HEK293 (cell line): ENCODE measurements around the gene COX19.

ENCODE experiments used
- CTCF ChIA-PET: fragments of 350-600 bp; formaldehyde crosslinking; extraction: SDS; loops from one replicate; lab custom pipeline; 2021; ENCODE audit warnings: antibody characterized with exemption; lab: Yijun Ruan, JAX
- POLR2A ChIA-PET: fragments of 300-600 bp; formaldehyde crosslinking; extraction: SDS; loops from one replicate; lab custom pipeline; 2020; ENCODE audit warnings: antibody characterized with exemption, inconsistent platforms; lab: Yijun Ruan, JAX
- H3K27ac ChIP-seq: fragments of 200-500 bp; sonication (Bioruptor generic); 2 replicates; pipeline ENCODE4 v1.5.1; 2014; ENCODE audit warnings: low read depth, low read length, control low read depth, inconsistent platforms; ENCODE audit errors: extremely low read depth
- H3K36me3 ChIP-seq, 2 experiments: fragments of 200-500 bp in 1 of 2; sonication (Bioruptor generic) in 1 of 2; 1 replicate in 1 of 2; 2 replicates in 1 of 2; pipeline ENCODE4 v1.5.1; 2014 to 2017; ENCODE audit warnings: inconsistent platforms in 2 of 2, low read length in 2 of 2; ENCODE audit not compliant: control insufficient read depth in 2 of 2, insufficient read depth in 1 of 2
- H3K4me1 ChIP-seq: fragments of 200-500 bp; sonication (Bioruptor generic); 2 replicates; pipeline ENCODE4 v1.5.1; 2014; ENCODE audit warnings: mild to moderate bottlenecking, low read length, inconsistent platforms; ENCODE audit not compliant: control insufficient read depth, insufficient read depth
- H3K4me3 ChIP-seq: 2 replicates; pipeline ENCODE4 v1.5.1; 2011; ENCODE audit warnings: low read depth, mild to moderate bottlenecking, control low read depth, low read length, moderate library complexity
- H3K9me3 ChIP-seq: fragments of 200-500 bp; sonication (Bioruptor generic); 2 replicates; pipeline ENCODE4 v1.5.1; 2014; ENCODE audit warnings: low read depth, low read length, inconsistent platforms; ENCODE audit not compliant: control insufficient read depth, insufficient read depth
- ZBTB20 ChIP-seq: fragments of 450-650 bp; formaldehyde crosslinking; IDR thresholded peaks from 2 replicates; pipeline ENCODE4 v1.5.1; 2016; ENCODE audit warnings: missing biosample characterization, missing genetic modification characterization
- ZNF24 ChIP-seq: fragments of 450-650 bp; formaldehyde crosslinking; IDR thresholded peaks from 2 replicates; pipeline ENCODE4 v1.5.1; 2016; ENCODE audit warnings: missing biosample characterization, missing genetic modification characterization
- ZNF596 ChIP-seq: fragments of 450-650 bp; IDR thresholded peaks from 2 replicates; pipeline ENCODE4 v1.5.0; 2018; ENCODE audit warnings: missing biosample characterization, mild to moderate bottlenecking, missing genetic modification characterization, moderate library complexity
- TF ChIP-seq, protein P1 (sequence below): fragments of 450-650 bp; formaldehyde crosslinking; IDR thresholded peaks from 2 replicates; pipeline ENCODE4 v1.5.1; 2016; ENCODE audit warnings: missing biosample characterization, missing genetic modification characterization
- TF ChIP-seq, protein P2 (sequence below): fragments of 450-650 bp; formaldehyde crosslinking; IDR thresholded peaks from 2 replicates; pipeline ENCODE4 v1.5.1; 2016; ENCODE audit warnings: missing biosample characterization, missing genetic modification characterization
- TF ChIP-seq, protein P3 (sequence below): fragments of 450-650 bp; formaldehyde crosslinking; IDR thresholded peaks from 2 replicates; pipeline ENCODE4 v1.5.1; 2016; ENCODE audit warnings: missing biosample characterization, missing genetic modification characterization
- TF ChIP-seq, protein P4 (sequence below): fragments of 450-650 bp; formaldehyde crosslinking; IDR thresholded peaks from 2 replicates; pipeline ENCODE4 v1.5.1; 2016; ENCODE audit warnings: missing biosample characterization, missing genetic modification characterization

COX19 gene

DNA sequence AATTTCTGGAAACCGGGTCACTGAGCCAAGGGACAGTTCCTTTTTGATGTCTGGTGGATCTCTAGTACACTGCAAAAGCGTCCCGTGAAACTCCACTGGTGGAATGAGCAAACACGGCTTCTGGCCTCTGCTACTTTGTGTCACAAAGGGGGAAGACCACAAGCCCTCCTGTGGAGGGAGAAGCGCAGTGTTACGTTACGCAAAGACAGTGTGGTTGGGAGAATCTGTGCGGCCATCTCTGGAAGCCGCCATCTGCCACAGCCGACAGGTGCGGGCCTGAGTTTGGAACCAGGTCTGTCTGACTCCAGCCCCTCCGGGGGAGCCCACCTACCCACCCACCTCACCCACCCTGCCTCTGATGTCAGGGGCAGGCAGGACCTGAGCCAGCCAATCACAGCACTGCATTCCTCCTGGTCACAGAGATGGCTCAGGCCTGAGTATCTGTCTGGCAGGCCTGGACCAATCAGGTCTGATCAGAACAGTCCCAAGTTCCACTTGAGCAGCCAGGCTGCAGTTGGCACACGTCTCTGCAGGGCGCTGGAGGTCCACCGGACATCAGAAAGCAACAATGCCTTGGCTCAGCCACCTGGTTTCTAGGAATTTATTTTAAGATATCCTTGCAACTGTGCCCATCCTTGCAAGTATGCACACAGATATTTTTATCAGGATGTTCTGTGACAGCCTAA lies 4.7 kb upstream of the COX19 start (continued):
- TF ChIP-seq, protein P1, sequence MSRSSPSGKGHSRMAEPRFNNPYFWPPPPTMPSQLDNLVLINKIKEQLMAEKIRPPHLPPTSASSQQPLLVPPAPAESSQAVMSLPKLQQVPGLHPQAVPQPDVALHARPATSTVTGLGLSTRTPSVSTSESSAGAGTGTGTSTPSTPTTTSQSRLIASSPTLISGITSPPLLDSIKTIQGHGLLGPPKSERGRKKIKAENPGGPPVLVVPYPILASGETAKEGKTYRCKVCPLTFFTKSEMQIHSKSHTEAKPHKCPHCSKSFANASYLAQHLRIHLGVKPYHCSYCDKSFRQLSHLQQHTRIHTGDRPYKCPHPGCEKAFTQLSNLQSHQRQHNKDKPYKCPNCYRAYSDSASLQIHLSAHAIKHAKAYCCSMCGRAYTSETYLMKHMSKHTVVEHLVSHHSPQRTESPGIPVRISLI (tag by site-specific recombination): no peak

DNA sequence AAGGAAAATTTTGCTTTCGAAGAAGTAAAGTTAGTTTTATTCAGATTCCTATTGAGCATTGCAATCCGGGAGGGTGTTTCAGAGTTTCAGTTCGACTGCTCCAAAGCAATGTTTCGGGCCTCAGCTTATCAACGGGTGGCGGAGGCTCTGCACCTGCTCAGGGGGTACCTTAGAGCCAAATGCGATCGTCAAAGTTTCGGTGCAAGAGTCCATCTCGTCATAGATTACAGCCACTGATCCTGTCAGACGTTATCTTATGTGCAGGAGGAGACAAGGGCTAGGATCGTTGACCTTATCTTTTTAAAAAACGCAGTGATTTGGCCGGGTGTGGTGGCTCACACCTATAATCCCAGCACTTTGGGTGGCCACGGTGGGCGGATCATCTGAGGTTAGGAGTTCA lies 3.8 kb upstream of the COX19 start:
- Histone ChIP-seq H3K4me1 (no peaks in the 10 kb centered on the region), H3K27ac (no peak overlapping the region), H3K36me3 (no peaks in the 10 kb centered on the region), H3K4me3 (no peak overlapping the region)
- POLR2A ChIA-PET: no interaction called here
- TF ChIP-seq ZNF24: no peak
- TF ChIP-seq, protein P2, sequence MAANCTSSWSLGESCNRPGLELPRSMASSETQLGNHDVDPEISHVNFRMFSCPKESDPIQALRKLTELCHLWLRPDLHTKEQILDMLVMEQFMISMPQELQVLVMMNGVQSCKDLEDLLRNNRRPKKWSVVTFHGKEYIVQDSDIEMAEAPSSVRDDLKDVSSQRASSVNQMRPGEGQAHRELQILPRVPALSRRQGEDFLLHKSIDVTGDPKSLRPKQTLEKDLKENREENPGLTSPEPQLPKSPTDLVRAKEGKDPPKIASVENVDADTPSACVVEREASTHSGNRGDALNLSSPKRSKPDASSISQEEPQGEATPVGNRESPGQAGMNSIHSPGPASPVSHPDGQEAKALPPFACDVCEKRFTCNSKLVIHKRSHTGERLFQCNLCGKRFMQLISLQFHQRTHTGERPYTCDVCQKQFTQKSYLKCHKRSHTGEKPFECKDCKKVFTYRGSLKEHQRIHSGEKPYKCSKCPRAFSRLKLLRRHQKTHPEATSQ (tag by site-specific recombination): no peak
- TF ChIP-seq, protein P3, sequence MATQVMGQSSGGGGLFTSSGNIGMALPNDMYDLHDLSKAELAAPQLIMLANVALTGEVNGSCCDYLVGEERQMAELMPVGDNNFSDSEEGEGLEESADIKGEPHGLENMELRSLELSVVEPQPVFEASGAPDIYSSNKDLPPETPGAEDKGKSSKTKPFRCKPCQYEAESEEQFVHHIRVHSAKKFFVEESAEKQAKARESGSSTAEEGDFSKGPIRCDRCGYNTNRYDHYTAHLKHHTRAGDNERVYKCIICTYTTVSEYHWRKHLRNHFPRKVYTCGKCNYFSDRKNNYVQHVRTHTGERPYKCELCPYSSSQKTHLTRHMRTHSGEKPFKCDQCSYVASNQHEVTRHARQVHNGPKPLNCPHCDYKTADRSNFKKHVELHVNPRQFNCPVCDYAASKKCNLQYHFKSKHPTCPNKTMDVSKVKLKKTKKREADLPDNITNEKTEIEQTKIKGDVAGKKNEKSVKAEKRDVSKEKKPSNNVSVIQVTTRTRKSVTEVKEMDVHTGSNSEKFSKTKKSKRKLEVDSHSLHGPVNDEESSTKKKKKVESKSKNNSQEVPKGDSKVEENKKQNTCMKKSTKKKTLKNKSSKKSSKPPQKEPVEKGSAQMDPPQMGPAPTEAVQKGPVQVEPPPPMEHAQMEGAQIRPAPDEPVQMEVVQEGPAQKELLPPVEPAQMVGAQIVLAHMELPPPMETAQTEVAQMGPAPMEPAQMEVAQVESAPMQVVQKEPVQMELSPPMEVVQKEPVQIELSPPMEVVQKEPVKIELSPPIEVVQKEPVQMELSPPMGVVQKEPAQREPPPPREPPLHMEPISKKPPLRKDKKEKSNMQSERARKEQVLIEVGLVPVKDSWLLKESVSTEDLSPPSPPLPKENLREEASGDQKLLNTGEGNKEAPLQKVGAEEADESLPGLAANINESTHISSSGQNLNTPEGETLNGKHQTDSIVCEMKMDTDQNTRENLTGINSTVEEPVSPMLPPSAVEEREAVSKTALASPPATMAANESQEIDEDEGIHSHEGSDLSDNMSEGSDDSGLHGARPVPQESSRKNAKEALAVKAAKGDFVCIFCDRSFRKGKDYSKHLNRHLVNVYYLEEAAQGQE (tag by site-specific recombination): no peak
- TF ChIP-seq, all 188 proteins: peak for 0
- H3K9me3 ChIP-seq: no peaks in the 10 kb centered on the region
- CTCF ChIA-PET: interaction anchor here (1.2 to 1.8 kb wide), 3 partner anchors 14 to 87 kb away, joined by 3 to 9 read pairs (median 8); no protein-coding TSS in a partner anchor

DNA sequence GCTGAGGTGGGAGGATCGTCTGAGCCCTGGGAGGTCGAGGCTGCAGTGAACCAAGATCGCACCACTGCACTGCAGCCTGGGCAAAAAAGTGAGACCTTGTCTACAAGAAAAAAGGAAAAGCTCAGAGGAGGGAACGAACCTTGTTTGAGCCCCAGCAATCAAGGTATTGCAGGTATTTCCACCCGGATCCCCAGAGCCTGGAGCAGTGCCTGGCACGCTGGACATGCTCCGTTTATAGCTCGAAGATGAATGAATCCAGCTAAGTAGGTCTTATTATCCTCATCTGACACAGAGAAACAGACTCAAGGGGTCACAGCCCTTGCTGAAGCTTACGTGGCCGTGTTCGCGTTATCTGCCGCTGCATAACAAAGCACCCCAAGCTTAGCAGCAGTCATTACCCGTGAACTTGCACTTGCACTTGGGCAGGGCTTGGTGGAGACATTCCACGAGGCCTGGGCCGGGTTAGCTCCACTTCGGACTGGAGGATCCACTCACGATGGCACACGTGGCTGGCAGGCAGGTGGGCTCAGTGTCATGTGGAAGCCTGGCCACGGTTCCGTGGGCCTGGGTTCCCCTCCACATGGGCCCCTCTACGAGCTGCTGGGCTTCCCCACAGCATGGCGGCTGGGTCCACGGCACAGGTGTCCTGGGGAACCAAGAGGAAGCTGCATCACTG lies 3.2 kb upstream of the COX19 start:
- ChIA-PET POLR2A (no interaction called here), CTCF (interaction anchor here (1.2 to 1.8 kb wide), 3 partner anchors 15 to 87 kb away, joined by 3 to 9 read pairs (median 8); no protein-coding TSS in a partner anchor)
- Histone ChIP-seq H3K4me1 (no peaks in the 10 kb centered on the region), H3K4me3 (no peak overlapping the region), H3K9me3 (no peaks in the 10 kb centered on the region), H3K27ac (no peak overlapping the region), H3K36me3 (peaks cover 0 to under 1% of the 10 kb centered on the region in 2 experiments; a peak in 1 of 3 replicates)
- TF ChIP-seq, protein P4, sequence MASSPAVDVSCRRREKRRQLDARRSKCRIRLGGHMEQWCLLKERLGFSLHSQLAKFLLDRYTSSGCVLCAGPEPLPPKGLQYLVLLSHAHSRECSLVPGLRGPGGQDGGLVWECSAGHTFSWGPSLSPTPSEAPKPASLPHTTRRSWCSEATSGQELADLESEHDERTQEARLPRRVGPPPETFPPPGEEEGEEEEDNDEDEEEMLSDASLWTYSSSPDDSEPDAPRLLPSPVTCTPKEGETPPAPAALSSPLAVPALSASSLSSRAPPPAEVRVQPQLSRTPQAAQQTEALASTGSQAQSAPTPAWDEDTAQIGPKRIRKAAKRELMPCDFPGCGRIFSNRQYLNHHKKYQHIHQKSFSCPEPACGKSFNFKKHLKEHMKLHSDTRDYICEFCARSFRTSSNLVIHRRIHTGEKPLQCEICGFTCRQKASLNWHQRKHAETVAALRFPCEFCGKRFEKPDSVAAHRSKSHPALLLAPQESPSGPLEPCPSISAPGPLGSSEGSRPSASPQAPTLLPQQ (tag by site-specific recombination): no peak
- no peak for TF ChIP-seq ZNF596 (tag by site-specific recombination)

DNA sequence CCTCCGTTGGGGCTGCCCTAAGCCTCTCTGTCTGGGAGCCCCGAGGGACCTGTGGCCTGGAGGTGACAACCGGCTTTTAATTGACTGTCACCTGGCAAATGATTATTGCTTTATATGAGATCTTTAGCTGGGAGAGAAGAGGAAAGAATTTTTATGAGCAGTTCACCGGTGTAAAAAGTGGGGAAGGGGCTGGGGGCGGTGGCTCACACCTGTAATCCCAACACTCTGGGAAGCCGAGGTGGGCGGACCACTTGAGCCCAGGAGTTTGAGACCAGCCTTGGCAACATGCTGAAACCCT lies 2.6 kb upstream of the COX19 start:
- POLR2A ChIA-PET: no interaction called here
- Histone ChIP-seq H3K4me3 (no peak overlapping the region), H3K27ac (0 out of 2 replicates have a peak overlapping the region, but pooled peaks have one; percentile 31), H3K36me3 (peaks cover 4 to 6% of the 10 kb centered on the region in 2 experiments), H3K9me3 (no peaks in the 10 kb centered on the region), H3K4me1 (no peaks in the 10 kb centered on the region)
- 0 out of 2 replicates have a peak, but pooled peaks have one; percentile 6 for TF ChIP-seq ZBTB20 (tag by site-specific recombination)
- no peak for TF ChIP-seq ZNF24
- CTCF ChIA-PET: interaction anchor here (1.4 to 1.8 kb wide), 2 partner anchors 17 to 88 kb away, joined by 3 to 9 read pairs; no protein-coding TSS in a partner anchor
